Measurements from ENCODE around the gene EMP2. TPM values are rescaled to one million over a fixed set of nuclear protein-coding genes. Genes with fewer than 3 reads are reported as not detected.

Gene EMP2
- total RNA-seq, 2 donors from 2014 or later: 40.3 to 66.8 TPM

- no peak for TF ChIP-seq CTCF (IDR thresholded peaks at IDR 0.05)
- Histone ChIP-seq H3K27ac (no peak overlapping the region), H3K4me3 (no peak overlapping the region), H3K36me3 (no peaks in the 10 kb centered on the region), H3K4me1 (peaks cover 0 to 28% of the 10 kb centered on the region in 2 donors), H3K9me3 (no peaks in the 10 kb centered on the region), H3K27me3 (no peaks in the 10 kb centered on the region)
- no peak for DNase-seq (ENCODE audit: low spot score)
Observed at GRCh38 chr16:10612649-10613179, 32.3 kb upstream of the EMP2 start.

- H3K9me3 ChIP-seq: no peaks in the 10 kb centered on the region
- no peak overlapping the region for H3K27ac ChIP-seq
- H3K4me3 ChIP-seq: no peak overlapping the region
- no peak for TF ChIP-seq CTCF (IDR thresholded peaks at IDR 0.05)
- H3K36me3 ChIP-seq: no peaks in the 10 kb centered on the region
- DNase-seq (ENCODE audit: low spot score): no peak
- no peaks in the 10 kb centered on the region for H3K27me3 ChIP-seq
- peaks cover 0 to 20% of the 10 kb centered on the region in 2 donors for H3K4me1 ChIP-seq
Observed at GRCh38 chr16:10611825-10612342, 31.5 kb upstream of the EMP2 start.

GRCh38 chr16:10610499-10611184, 30.2 kb upstream of the EMP2 start:
- H3K27me3 ChIP-seq: no peaks in the 10 kb centered on the region
- H3K9me3 ChIP-seq: no peaks in the 10 kb centered on the region
- no peak for DNase-seq (ENCODE audit: low spot score)
- no peaks in the 10 kb centered on the region for H3K36me3 ChIP-seq
- no peak for TF ChIP-seq CTCF (IDR thresholded peaks at IDR 0.05)
- peaks cover 0 to 13% of the 10 kb centered on the region in 2 donors for H3K4me1 ChIP-seq
- H3K4me3 ChIP-seq: no peak overlapping the region
- no peak overlapping the region for H3K27ac ChIP-seq

- Histone ChIP-seq H3K4me3 (no peak overlapping the region), H3K27me3 (no peaks in the 10 kb centered on the region), H3K4me1 (peaks cover 0 to 13% of the 10 kb centered on the region in 2 donors), H3K27ac (peak overlapping the region in 1 of 2 donors; percentile 19), H3K9me3 (no peaks in the 10 kb centered on the region), H3K36me3 (no peaks in the 10 kb centered on the region)
- no peak for TF ChIP-seq CTCF (IDR thresholded peaks at IDR 0.05)
- no peak for DNase-seq (ENCODE audit: low spot score)
Observed at GRCh38 chr16:10609402-10609774, 29.0 kb upstream of the EMP2 start.

- Histone ChIP-seq H3K36me3 (no peaks in the 10 kb centered on the region), H3K4me1 (peaks cover 0 to 13% of the 10 kb centered on the region in 2 donors), H3K27me3 (no peaks in the 10 kb centered on the region), H3K27ac (peak overlapping the region in 1 of 2 donors; percentile 19), H3K9me3 (no peaks in the 10 kb centered on the region), H3K4me3 (no peak overlapping the region)
- DNase-seq (ENCODE audit: low spot score): no peak
- no peak for TF ChIP-seq CTCF (IDR thresholded peaks at IDR 0.05)
Observed at GRCh38 chr16:10608687-10609401, 28.4 kb upstream of the EMP2 start.

Data from right atrium auricular region (tissue), 2 donors.